GM21737 (cell line): ENCODE results near the gene GPD1.

Source experiments
- ATAC-seq: cut with Tn5 transposase; IDR thresholded peaks from one replicate; pipeline ENCODE4 v1.9.1; 2021; ENCODE audit warnings: mild to moderate bottlenecking, moderate library complexity; ENCODE audit not compliant: unreplicated experiment

GPD1 gene

DNA sequence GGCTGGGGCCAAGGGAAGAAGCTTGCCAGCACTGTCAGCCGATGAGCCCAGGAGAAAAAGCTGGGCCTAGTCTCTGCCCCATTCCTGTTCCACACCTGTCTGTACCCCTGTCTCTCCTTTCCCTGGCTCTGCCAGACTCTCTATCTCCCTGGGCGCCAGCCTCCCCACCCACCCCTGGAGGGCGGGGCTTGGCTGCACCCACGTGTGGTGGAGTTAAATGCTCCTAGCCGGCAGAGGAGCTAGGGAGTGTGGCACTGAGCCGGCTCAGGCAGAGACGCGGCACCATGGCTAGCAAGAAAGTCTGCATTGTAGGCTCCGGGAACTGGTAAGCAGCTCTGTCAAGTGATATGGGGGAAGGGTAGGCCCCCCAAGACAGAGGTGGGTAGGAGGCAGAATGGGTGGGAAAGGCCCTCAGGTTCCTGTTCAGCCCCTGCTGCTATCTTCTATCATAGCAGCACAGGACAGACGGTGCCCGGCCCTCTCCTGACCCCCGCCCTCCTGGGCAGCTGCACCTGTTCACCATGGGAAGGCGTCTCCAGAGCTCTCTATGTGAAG, at the start of gene GPD1:
GPD1 (plus strand) TSS at position 242 of the 555 bp plus-strand sequence; CDS start at position 285, 43 bp downstream.
- no peak for ATAC-seq

DNA sequence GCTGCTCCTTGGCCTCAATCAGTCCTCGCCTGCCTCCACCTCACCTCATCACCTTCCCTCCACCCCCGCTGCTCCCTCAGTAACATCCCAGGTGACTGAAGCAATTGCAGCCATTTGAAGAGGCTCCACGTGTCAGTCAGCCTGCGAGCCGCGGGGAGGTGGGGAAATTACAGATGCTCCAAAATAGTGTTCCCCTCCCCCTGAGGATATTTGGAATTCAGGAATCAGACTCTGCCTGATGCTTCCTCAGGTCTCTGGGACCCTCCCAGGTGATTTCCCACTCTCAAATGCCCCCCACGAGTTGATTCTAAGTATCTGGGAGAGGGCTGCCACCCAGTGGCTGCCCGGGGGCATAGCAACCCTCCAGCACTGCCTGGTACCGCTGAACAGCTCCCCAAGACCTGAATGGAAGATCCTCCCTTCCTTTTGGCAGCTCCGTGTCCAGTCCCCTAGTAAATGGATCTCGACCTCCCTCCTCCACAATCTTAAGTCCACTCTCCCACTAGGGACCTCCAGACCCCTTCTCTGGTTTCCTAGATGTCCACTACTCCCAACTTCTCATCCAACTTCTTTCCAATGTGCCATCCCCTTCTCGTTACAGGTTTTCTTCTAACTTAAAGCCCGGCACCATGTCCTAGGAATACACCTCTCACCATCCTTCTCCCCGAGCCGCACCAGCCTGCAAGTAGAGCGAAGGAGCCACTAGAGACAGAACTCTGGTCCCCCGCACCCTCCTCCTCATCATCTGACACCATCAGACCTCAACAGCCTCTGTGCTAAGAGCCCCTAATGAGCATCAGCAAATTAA, 47.8 kb upstream of the GPD1 start:
- ATAC-seq, result no peak

DNA sequence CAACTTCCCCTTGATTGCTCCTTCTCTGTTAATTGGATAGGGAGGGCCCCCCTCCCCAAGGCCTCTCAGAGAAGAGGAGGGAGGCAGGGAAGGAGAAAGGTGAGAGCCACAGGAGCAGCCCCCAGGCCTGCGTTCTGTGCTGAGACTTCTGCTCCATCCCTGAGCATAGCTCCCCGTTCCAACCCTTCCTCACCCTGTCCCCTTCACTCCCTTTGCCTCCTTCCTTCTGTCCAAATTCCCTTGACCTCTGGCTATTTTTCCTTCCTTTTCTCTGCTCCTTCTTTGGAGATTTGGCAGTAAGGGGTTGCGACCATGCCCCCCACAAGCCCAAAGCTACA, 47.2 kb upstream of the GPD1 start:
- no peak for ATAC-seq

DNA sequence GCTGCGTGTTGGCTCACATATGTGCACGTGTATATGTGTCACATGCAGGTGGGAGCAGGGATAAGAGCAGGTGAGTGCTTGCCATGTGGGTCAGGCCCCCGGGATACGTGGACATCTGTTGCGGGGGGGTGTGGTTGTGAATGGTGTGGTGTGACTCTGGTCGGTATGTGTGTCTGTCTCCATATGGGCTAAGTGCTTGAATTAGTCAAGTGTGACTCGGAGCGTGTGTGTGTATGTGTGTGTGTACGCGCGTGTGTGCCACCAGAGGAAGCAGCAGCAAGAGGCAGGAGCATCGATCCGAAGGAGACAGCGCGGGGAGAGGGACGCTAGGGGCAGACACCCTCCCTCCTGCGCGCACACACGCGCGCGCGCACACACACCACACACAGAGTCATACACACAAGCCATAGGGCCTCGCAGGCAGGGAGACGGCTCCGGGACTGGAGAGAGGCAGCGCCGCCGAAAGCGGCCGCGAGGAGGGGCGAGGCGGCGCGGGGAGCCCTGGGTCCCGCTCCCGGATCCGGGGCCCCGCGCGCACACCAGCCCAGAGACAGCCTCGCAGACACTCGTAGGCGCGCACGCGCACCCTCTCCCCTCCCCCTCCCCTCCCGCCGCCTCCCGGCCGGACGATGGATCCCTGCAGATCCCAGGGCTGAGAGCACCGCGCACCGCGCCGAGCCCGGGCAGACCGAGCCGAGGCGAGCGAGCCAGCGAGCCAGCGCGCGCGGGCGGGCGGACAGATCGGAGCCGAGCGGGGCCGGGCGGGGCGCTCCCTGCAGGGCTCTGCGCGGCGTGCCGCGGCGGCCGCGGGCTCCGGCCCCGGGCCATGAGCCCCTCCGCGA, 46.6 kb upstream of the GPD1 start, which contains the start of gene ASIC1:
ASIC1 (plus strand) TSS at position 597 of the 842 bp plus-strand sequence. CDS start 1,171 bp downstream, outside the sequence.
- ATAC-seq, result no peak

DNA sequence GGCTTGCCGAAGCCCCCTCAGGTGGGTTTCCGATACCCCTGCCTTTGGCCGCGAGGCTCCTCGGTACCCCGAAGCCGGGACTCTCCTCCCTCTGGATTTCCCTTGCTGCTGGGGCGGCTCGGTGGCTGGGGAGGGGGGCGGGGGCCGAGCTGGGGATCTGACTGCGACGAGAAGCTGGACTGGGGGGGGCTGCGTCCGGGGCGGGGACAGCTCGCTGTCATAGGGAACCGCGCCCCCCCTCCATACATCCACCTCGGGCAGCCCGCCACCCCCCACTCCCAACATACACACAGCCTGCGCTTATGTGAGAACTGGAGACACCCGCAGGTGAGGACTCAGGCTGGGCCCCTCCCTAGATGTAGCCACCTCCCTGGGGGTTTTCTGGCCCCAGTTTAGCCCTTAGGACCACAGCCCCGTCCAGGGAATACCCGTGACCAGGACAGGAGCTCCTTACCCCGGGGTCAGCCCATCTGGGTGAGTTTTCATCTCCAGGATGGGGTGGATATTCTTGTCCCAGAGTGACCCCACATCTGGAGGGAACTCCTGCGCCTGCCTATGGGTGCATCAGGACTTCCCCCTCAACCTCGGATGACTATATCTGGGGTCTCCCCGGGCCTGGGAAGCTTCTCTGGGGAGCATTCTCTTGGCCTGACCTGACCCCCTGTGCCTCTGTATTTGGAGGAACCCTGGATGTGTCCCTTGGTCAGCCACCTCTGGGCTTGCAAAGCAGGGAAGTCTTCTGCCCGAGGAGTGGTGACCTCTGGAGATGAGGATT, 45.7 kb upstream of the GPD1 start:
- no peak for ATAC-seq

DNA sequence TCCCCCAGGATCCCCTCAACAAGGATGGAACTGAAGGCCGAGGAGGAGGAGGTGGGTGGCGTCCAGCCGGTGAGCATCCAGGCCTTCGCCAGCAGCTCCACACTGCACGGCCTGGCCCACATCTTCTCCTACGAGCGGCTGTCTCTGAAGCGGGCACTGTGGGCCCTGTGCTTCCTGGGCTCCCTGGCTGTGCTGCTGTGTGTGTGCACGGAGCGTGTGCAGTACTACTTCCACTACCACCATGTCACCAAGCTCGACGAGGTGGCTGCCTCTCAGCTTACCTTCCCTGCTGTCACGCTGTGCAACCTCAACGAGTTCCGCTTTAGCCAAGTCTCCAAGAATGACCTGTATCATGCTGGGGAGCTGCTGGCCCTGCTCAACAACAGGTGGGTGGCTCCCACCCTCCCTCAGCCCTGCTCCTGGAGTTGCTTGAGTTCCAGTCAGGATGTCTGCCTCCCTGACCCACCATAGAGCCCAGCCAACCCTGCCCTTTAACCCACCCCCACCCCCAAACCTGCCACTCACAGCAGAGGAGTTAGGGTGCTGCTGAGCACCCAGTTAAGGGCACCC, 45.0 kb upstream of the GPD1 start:
- ATAC-seq, result no peak

DNA sequence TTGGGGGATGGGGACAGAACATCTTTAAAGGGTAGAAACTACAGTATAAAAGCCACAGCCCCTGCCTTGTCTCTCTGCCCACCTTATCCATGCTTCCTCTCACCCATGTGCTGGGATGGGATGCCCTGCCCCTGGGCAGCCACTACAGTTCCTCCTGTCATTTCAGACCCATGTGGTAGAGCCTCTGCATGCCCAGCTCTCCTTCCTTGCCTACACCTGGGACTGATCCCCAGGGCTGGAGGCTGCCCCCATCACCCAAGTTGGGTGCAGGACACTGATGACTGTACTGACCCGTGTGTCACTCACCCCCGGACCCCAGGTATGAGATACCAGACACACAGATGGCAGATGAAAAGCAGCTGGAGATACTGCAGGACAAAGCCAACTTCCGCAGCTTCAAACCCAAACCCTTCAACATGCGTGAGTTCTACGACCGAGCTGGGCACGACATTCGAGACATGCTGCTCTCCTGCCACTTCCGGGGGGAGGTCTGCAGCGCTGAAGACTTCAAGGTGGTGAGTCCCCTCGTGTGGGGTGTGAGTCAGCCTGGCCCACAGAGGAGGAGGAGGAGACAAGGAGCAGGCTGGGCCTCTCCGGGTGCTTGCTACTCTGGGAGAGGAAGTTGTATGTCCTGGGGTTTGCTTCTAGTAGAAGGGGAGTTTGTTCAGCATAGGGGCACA, 44.2 kb upstream of the GPD1 start:
- ATAC-seq, result no peak

DNA sequence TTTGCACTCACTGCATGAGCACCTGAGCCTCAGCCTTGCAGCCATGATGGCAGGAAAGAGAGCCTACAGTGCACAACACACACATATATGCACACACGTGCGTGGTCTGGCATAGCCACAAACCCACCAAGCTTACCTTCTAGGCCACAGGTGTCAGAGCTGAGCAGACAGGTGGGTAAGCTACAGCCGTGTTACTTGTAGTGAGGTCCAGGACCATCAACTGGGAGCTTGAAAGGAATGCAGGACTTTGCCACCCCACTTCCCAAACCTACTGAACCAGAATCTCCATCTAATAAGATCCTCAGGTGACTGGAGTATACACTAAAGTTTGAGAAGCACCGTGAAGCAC, 43.7 kb upstream of the GPD1 start:
- no peak for ATAC-seq

DNA sequence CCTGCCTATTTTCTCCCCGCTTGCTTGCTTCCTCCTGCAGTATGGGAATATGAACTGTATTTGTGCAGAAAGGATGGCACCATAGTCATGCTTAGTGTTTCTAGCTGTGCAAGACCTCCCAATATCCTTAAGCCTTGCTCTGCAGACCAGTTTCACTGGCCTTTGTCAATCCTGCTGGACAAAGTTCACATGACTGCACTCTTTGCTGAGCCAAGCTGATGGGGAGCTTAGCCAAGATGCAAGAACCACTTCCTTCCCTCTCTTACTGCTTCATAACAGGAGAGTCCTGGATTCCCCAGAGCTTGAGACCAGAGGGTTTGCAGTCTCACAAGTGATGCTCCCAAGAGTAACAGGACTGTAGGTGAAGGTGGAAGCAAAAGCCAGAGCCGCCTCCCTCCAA, 42.6 kb upstream of the GPD1 start:
- ATAC-seq, result no peak

DNA sequence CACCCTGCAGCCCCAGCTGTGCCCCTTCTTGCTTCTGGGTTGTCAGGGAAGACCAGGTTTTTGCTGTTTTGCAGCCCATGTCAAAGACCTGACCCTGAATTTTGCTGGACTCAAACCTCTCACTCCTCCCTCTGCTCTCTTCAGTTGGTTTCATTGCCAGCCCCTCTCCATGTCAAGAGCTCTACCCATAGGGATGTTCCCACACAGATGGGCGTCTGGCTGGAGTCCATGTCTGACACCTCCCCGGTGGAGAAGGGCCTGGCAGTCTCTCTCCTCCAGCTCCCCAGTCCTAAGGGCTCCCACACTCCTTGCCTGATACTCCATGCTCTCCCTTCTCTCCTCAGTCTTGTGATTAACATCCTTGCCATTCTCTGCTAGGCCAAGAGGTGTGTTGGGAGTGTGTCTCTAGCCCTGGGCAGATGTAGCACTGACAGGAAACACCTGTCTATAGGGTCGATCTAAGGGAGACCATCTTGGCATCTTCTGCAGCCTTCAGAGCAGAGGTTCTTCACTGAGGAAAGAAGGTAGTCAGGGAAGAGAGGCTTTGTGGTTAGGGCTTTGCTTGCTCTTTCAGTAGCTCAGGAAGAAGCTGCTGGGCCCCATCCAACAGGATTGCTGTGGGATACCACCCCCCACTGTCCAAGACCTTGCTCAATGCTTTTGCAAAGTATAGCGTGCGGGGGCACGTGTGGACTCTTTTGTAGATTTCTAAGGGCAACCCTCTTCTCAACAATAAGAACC, 41.7 kb upstream of the GPD1 start:
- ATAC-seq, result no peak

DNA sequence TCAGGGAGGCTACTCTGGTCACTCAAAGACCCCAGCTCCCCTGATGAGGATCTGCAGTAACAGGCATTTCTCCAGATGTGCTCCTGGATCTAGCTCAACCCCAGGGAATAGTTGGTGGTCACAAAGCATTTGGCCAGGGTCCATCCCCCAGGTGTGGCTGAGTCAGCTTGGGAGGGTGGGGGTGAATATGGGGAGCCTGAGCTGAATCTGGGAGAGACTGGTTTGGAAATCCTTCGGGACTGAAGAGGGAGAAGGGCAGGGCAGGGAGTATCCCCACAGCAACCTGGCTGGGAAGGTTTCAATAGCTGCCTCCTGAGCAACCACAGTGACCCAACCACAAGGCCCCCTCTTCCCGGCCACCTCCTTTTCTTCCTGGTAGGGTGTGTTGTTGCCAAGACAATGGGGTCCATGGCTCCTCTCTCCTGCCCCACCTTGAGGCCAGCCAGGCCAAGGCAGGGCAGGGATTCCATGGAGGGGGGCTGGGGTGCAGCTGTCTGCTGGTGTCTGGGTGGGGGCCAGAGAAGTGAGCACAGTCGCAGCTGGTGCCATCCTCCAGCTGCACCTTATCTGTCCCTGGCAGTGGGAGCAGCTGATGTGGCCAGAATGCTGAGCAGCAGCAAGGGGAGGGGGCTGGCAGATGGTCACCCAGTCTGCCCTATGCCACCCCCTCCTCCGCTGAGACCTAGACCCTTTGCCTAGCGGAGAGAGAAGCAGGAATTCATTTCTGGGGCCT, 40.9 kb upstream of the GPD1 start:
- ATAC-seq, result no peak

DNA sequence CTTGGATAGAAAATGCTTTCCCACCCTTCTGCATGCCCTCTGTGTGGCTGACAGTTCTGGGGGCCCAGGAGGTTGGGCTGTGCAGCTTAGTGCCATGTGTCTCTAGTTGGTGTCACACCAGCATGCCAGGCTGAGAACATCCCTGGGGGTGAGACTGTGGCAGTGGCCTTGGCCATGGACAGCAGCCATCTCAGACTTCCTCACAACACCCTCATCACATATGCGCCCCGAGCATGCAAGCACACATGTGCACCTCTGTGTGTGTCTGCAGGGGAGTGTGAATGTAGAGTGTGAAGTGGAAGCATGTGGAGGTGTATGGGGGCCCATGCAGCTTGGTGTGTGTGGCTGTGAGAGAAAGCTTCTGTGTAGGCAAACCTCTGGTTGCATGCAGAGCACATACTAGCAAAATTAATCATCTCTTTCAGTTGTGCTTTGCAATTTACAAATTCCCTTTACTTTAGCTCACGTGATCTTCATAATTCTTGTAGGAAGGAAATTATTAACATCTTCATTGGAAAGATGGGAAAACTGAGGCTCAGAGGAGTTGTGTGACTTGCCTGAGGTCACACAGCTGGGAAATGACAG, 38.0 kb upstream of the GPD1 start:
- no peak for ATAC-seq

DNA sequence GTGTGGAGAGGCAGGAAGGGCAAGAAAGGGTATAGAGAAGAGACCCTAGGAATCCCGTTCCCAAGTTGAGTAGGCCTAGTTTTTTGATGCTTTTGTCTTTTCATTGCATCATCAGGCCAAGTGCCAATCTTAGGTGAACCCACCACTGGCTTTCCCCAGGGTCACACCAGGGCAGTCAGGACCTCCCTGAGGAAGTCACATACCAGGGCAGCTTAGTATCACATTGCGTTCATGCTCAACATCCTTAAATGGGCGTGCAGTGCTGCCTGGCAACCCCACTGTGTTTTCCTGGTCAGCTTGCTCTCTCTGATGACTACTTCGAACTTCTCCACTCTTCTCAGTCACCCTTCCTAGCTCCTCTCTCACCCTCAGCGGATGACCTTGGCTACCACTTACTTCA, 37.4 kb upstream of the GPD1 start:
- no peak for ATAC-seq

DNA sequence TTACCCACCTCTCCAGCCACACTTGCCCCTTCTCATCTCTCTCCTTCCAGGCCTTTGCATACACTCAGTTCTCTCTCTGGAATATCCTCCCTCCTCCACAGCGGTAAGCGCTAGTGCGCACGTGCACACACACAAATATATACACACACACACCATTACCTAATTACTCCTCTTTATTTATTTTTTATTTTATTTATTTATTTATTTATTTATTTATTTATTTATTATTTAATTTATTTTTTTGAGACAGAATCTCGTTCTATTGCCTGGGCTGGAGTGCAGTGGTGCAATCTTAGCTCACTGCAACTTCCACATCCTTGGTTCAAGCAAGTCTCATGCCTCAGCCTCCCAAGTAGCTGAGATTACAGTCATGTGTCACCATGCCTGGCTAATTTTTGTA, 34.7 kb upstream of the GPD1 start:
- no peak for ATAC-seq

DNA sequence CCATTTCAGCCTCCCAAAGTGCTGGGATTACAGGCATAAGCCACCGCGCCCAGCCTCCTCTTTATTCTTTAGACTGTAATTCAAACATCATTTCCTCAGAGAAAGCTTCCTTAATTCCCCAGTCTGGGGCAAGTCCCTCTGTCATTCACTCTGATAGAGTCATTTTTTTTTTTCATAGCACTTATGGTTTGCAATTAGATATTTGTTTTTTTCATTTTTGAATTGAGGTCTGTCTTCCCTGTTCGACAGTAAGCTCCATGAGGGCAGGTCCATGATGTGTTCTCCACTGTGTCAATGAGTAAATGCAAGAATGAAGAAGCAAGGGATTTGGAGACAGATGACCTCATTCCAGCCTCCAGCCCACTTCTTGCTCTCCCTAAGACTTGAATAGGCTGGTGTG, 34.3 kb upstream of the GPD1 start:
- ATAC-seq, result no peak

DNA sequence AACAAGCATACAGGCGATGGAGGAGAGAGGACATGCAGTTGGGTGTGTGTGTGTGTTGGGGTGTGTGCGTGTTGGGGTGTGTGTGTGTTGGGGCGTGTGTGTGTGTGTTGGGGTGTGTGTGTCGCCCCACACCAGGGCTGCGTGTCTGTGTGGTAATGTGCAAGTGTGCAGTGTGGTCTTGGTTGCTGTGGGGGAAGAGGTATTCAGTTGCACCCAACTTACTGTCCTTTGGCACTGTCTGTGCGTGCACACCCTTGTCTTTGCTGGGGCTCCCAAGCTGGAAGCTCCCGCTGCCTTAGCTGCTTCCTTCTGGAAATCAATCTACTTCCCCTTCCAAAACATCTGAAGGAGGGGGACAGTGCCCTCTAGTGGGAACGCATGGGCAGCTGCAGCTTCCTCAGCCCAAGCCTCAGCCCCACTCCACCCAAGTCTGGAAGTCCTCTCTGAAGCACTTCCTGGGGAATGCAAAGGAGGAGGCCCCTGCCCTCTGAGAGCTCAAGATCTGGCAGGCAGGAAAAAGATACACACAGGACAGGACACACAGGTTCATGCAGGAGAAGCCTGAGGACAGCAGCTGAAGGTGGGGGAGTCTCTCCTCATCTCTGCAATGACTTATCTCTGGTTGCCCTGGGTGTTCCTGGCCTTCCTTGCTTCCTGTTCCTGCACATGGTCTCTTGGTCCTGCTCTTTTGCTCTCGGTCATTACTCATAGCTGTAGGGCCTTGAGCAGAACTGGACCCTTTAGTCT, 33.3 kb upstream of the GPD1 start:
- ATAC-seq, result no peak

DNA sequence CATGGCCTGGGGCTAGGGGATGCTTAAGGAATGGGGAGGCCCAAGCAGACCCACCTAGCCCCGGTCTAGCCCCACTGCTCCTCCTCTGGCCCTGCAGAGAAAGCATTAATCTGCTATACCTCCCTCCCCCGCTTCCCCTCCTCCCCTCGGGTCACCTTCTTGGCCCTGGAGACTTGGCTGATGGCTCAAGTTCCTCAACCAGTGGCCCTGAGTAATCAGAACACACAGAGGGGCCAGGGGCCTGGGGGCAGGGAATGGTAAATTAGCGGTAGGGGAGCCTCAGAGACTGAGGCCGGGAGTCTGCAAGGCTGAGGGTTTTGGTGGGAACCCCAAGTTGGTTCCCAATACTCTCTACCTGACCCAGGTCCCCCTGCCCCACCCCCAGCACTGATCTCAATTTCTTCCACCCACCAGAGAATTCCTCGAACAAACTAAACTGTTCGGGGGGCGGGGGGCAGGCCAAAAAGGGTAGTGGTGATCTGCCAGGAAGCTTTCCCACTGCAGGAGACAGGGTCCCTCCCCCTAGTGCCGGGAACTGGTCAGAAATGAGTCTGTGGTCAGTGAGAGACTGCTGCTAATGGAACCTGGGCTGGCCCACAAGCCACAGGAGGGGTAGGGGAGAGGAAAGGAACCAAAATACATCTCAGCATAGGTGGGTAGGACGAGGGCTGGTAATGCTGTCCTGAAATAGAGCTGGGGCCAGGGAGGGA, 31.5 kb upstream of the GPD1 start:
- ATAC-seq, result no peak
